ENCODE results near the gene ANO6.

ANO6 gene

DNA sequence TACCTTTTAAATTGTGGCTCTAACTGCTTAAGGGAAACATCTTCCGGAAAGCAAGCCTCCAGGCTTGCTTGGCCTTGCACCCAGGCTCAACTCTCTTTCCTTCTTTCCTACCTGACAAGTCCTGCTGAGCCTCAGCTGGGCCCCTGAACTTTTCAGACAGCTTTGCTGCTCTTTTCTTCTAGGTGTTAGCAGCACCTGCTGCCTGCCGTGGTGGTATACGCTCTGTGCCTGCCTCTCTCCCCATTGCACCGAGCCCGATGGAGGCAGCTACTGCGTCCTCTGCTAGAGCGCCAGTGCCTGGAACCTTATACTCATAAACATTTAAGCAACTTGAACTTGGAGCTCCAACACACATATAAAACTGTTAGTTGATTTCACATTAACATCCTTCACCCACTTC lies 195.7 kb downstream of the ANO6 start:
- Mint-ChIP-seq H3K4me3 (no peak overlapping the region), H3K27me3 (no peaks in the 10 kb centered on the region), H3K9me3 (no peaks in the 10 kb centered on the region), H3K4me1 (ENCODE audit: low read depth) (peaks cover 8% of the 10 kb centered on the region), H3K27ac (no peak overlapping the region), H3K36me3 (ENCODE audit: low read depth) (peaks cover 59% of the 10 kb centered on the region)
- DNase-seq = no peak

DNA sequence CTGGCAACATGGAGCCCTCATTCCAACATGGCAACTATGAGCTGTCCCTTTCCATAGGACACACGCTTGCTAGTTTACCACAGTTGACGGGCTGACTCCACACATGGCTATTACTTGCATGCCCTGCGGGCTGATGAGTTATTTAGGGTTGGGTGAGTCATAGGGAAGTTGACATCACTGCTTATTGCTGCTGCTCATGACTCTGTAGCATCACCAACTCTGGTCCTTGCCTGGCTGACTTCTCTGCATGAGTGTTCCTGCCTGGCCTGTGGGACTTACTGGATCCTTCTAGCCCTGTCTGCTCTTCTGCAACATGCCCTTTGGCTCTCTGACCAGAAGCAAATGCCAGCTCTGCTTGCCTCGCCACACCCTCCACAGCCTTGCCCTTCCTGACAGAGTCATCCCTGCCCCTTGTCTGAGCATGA lies 199.5 kb downstream of the ANO6 start:
- DNase-seq = peak; percentile 32
- Mint-ChIP-seq H3K4me1 (ENCODE audit: low read depth) (peaks cover 9% of the 10 kb centered on the region), H3K27me3 (no peaks in the 10 kb centered on the region), H3K36me3 (ENCODE audit: low read depth) (peaks cover 51% of the 10 kb centered on the region), H3K27ac (peak overlapping the region; percentile 51), H3K4me3 (no peak overlapping the region), H3K9me3 (no peaks in the 10 kb centered on the region)

DNA sequence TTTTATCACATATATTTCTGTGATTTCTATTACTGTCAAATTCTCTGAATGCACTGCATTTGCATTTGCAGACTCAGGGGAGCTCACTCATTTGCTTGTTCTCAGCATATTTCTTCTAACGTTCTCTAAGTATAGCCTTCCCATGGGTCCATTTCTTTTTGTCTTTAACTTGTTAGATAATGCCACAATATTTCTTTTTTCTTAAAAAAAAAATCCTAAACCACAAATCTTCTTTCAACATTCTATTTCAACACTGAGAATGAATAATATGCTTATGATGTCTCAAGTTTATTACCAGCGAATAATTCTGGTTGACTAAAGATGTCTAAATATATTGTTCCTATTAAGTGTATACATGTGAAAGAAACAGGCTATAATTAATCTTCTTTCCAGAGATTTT lies 200.2 kb downstream of the ANO6 start:
- no peaks in the 10 kb centered on the region for H3K9me3 Mint-ChIP-seq
- no peaks in the 10 kb centered on the region for H3K27me3 Mint-ChIP-seq
- DNase-seq = no peak
- no peak overlapping the region for H3K4me3 Mint-ChIP-seq
- peaks cover 9% of the 10 kb centered on the region for H3K4me1 Mint-ChIP-seq (ENCODE audit: low read depth)
- H3K27ac Mint-ChIP-seq = no peak overlapping the region
- H3K36me3 Mint-ChIP-seq (ENCODE audit: low read depth) = peaks cover 50% of the 10 kb centered on the region

DNA sequence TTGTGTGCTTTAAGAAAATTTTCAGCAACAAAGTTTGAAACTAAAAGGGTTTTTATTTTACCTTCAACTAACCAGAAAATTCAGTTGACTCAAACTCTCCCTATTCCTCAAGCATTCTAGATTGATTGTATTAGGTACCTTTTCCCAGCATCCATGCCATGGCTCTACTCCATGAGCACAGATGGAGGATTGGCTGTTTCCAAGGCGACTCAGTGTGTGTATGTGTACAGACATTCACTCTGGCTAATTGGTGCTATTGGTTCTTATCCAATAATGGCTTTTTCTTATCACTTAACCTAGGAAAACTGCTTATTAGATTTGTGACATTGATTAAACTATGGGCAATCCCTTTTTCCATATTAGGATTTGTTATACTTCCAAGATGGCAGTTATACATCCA lies 202.6 kb downstream of the ANO6 start:
- H3K4me1 Mint-ChIP-seq (ENCODE audit: low read depth) = peaks cover 9% of the 10 kb centered on the region
- no peaks in the 10 kb centered on the region for H3K27me3 Mint-ChIP-seq
- H3K9me3 Mint-ChIP-seq = no peaks in the 10 kb centered on the region
- H3K36me3 Mint-ChIP-seq (ENCODE audit: low read depth) = peaks cover 62% of the 10 kb centered on the region
- DNase-seq = no peak
- H3K27ac Mint-ChIP-seq = no peak overlapping the region
- no peak overlapping the region for H3K4me3 Mint-ChIP-seq

DNA sequence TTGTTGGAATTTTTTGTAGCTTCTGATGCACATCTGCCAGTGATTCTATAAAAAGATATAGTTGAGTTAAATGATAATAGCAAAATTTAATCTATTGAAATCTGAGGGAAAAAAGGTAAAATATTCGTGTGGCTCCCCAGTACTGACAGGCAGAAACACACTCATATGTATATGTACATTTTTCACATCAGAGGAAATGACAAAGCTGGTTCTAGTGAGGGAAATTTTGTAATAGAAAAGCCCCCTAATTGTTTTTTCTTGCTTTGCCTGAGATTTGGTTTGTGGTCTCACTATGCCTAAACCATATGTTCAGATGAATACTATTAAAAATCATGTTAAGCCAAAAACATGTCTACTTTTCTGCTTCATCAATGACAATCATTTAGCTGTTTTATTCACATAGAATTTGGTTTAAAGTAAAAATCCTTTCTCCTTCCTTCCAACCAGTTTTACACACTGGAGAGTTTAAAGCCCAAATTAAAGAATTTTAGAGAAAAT lies 203.5 kb downstream of the ANO6 start:
- peaks cover 68% of the 10 kb centered on the region for H3K36me3 Mint-ChIP-seq (ENCODE audit: low read depth)
- H3K27me3 Mint-ChIP-seq = no peaks in the 10 kb centered on the region

DNA sequence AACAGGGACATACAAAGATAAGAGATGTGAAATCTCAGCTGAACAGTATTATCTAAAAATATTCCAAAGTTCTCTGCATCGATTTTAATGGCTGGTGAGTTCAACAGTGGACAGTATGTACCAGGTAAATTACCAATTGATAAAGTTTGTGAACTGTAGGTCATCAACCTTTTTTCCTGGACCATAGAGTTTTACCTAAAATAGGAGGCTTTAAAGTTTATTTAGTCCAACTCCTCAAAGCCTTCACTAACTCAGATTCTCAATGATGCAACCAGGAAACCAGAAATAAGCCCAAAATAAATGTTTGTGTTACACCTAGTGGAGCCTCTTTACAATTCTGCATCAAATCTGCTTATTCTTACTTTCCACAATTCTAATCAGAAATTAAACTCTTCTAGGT lies 205.8 kb downstream of the ANO6 start:
- no peak for DNase-seq
- Mint-ChIP-seq H3K4me3 (no peak overlapping the region), H3K4me1 (ENCODE audit: low read depth) (peaks cover 5% of the 10 kb centered on the region), H3K9me3 (no peaks in the 10 kb centered on the region), H3K36me3 (ENCODE audit: low read depth) (peaks cover 71% of the 10 kb centered on the region), H3K27ac (no peak overlapping the region), H3K27me3 (no peaks in the 10 kb centered on the region)

More for the DNA sequence above, 203.5 kb downstream of the ANO6 start:
- Mint-ChIP-seq H3K4me1 (ENCODE audit: low read depth) (peaks cover 13% of the 10 kb centered on the region), H3K9me3 (no peaks in the 10 kb centered on the region), H3K4me3 (no peak overlapping the region), H3K27ac (no peak overlapping the region)
- no peak for DNase-seq

DNA sequence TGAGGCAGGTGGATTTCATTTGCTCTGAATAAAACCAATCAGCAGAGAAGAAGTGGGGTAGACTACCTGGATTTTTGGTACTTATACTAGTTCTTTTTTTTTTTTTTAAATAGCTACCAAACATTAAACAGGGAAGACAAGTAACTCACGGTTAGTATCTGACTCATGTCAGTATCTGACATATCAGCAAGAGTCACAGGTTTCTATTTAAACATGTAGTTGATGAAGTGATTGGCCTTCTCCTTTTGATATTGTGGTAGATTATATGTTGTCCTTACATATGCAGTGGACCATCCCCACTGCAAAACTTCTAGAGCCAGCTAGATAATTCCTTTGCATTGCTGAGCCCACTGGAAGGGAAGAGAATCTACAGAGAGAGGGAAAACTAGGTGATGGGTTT lies 208.0 kb downstream of the ANO6 start:
- Mint-ChIP-seq H3K9me3 (no peaks in the 10 kb centered on the region), H3K4me3 (no peak overlapping the region), H3K27ac (no peak overlapping the region), H3K27me3 (no peaks in the 10 kb centered on the region), H3K4me1 (ENCODE audit: low read depth) (peaks cover 5% of the 10 kb centered on the region), H3K36me3 (ENCODE audit: low read depth) (peaks cover 70% of the 10 kb centered on the region)
- no peak for DNase-seq

DNA sequence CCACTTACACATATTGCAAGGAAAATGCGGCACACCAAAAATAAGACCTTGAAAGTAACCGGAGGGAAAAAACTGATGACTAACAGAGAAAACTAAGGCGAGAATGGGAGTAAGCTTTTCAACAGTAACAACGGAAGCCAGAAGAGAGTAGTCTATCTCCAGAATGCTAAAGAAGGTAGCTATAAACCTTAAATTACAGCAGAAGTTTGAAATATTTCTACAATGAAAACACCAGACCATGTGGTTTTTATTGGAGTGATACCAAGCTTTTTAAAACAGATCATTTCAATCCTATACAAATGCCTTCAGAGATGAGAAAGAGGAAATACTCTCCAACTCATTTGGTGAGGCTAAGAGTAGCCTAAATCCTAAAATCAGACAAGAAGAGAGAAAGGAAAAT lies 209.5 kb downstream of the ANO6 start:
- peaks cover 12% of the 10 kb centered on the region for H3K4me1 Mint-ChIP-seq (ENCODE audit: low read depth)

DNA sequence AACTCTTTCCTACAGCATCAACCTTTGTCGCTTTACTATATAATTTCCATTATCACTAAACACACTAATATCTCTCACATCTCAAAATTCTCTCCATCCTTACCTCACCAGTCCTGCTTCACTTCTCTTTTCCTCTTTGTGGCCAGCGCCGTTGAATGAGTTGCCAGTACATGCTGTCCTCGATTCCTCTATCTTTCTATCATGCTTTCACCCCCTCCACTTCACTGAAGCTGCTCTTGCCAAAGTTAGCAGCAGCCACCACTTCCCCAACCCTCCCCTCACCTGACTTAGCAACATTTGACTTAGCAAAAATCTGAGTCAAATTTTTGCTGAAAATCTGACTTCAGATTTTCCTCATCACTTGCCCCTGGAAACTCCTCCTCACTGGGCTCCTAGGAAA lies 210.4 kb downstream of the ANO6 start:
- no peak for DNase-seq
- Mint-ChIP-seq H3K4me3 (no peak overlapping the region), H3K36me3 (ENCODE audit: low read depth) (peaks cover 82% of the 10 kb centered on the region), H3K4me1 (ENCODE audit: low read depth) (peaks cover 12% of the 10 kb centered on the region), H3K9me3 (no peaks in the 10 kb centered on the region), H3K27me3 (no peaks in the 10 kb centered on the region), H3K27ac (no peak overlapping the region)

More for the DNA sequence above, 209.5 kb downstream of the ANO6 start:
- no peak overlapping the region for H3K4me3 Mint-ChIP-seq
- no peaks in the 10 kb centered on the region for H3K27me3 Mint-ChIP-seq
- H3K27ac Mint-ChIP-seq = no peak overlapping the region
- peaks cover 82% of the 10 kb centered on the region for H3K36me3 Mint-ChIP-seq (ENCODE audit: low read depth)
- DNase-seq = no peak
- no peaks in the 10 kb centered on the region for H3K9me3 Mint-ChIP-seq

DNA sequence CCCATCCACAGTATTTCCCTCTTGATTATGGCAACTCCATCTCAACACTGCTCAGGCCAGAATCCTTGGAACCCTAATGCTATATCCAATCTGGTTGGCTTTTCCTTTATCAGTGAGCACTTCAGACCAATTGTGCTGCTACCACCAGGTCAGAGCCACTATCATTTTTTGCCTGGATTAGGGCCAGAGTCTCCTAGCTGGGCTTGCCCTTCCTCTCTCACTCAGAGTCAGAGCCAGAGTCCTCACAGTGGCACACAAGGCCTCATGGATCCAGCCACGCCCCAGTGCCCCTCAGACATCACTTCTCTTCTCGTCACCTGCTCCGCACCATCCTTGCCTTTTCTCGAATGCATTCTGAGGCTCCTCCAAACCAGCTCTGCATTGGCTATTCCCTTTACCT lies 211.1 kb downstream of the ANO6 start:
- Mint-ChIP-seq H3K27me3 (no peaks in the 10 kb centered on the region), H3K27ac (no peak overlapping the region), H3K9me3 (no peaks in the 10 kb centered on the region), H3K36me3 (ENCODE audit: low read depth) (peaks cover 80% of the 10 kb centered on the region), H3K4me1 (ENCODE audit: low read depth) (peaks cover 12% of the 10 kb centered on the region), H3K4me3 (no peak overlapping the region)
- DNase-seq = no peak

DNA sequence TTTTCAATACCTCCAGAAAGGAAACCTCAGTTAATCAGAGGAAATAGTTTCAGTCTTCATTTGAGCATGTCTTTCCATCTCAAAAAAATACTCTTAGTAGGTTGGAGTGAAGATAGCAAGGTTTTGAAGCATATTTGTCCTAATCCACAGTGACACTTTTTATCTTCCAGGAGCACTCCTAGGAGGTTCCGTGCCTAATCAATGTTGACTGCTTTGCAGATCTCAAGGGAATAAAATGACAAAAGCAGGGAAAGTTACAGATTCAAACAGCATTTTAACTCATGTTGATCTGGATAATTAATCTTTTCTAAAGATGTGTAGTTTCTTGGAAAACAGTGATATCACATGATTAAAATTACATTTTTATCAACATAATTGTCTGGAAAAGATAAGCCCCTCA lies 213.9 kb downstream of the ANO6 start:
- peaks cover 60% of the 10 kb centered on the region for H3K36me3 Mint-ChIP-seq (ENCODE audit: low read depth)

DNA sequence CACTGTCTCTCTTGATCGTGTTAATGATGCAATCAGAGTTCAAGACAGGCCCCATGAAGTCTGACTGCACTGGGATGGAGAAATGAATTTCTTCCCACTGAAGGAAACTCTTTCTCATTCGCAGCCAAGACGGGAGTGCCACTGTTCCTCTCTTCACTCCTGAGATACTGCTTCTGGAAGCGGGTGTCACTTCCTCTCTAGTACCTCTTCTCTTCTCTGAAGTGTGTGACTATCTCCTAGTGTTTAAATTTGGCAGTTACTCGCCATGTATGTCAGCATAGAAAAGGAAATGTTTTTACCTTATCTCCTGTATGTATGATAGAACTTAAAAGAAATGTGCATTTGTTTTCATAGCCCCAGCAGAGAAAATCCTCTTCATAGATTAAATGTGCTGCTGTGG lies 215.2 kb downstream of the ANO6 start:
- DNase-seq = no peak
- Mint-ChIP-seq H3K36me3 (ENCODE audit: low read depth) (peaks cover 50% of the 10 kb centered on the region), H3K4me3 (no peak overlapping the region), H3K9me3 (no peaks in the 10 kb centered on the region), H3K4me1 (ENCODE audit: low read depth) (peaks cover 9% of the 10 kb centered on the region), H3K27me3 (no peaks in the 10 kb centered on the region), H3K27ac (no peak overlapping the region)

More for the DNA sequence above, 213.9 kb downstream of the ANO6 start:
- Mint-ChIP-seq H3K9me3 (no peaks in the 10 kb centered on the region), H3K4me1 (ENCODE audit: low read depth) (peaks cover 9% of the 10 kb centered on the region), H3K27me3 (no peaks in the 10 kb centered on the region), H3K27ac (no peak overlapping the region), H3K4me3 (no peak overlapping the region)
- DNase-seq = no peak

DNA sequence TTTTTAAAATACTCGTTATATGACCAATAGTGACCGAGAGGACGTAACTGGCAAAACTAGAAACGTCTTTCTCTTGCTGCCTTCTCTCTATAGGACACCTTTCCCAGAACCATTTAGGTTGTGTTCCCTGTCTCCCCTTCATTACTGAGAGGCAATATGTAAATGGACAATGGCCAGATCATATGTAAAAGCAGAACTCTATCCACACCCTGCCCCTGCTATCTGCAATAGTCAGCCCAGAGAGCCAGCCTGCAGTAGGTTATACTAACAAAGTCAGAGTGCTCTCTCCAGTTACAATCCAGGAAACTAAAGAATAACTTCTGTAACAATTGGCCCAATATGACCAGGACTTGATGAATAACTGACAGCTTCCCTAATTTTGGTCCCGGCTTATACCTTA lies 216.8 kb downstream of the ANO6 start:
- peaks cover 34% of the 10 kb centered on the region for H3K36me3 Mint-ChIP-seq (ENCODE audit: low read depth)
- no peak overlapping the region for H3K4me3 Mint-ChIP-seq
- peaks cover 9% of the 10 kb centered on the region for H3K4me1 Mint-ChIP-seq (ENCODE audit: low read depth)
- no peak for DNase-seq
- H3K9me3 Mint-ChIP-seq = no peaks in the 10 kb centered on the region
- H3K27ac Mint-ChIP-seq = no peak overlapping the region
- H3K27me3 Mint-ChIP-seq = no peaks in the 10 kb centered on the region

DNA sequence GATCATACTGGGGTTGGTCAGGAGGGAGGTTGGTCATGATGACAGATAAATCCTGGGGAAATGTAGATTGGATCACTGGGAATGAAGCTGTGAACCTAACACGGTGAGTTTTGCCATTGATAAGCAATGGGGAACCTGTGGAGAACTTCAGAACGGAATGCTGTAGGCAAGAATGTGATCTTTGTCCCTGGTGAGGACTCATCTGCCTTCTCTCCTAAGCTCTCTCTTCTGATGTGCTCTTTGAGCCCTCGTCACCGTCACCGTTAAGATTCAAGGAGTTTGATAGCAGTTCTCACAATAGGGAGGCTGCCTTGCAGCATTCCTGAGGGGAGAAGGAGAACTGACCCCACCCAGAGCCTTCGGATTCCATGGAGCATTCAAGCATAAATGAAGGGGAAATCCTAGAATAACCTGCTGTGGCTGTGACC lies 217.6 kb downstream of the ANO6 start:
- Mint-ChIP-seq H3K4me1 (ENCODE audit: low read depth) (peaks cover 9% of the 10 kb centered on the region), H3K27me3 (no peaks in the 10 kb centered on the region), H3K9me3 (no peaks in the 10 kb centered on the region), H3K36me3 (ENCODE audit: low read depth) (peaks cover 28% of the 10 kb centered on the region), H3K27ac (no peak overlapping the region), H3K4me3 (no peak overlapping the region)
- DNase-seq = no peak

DNA sequence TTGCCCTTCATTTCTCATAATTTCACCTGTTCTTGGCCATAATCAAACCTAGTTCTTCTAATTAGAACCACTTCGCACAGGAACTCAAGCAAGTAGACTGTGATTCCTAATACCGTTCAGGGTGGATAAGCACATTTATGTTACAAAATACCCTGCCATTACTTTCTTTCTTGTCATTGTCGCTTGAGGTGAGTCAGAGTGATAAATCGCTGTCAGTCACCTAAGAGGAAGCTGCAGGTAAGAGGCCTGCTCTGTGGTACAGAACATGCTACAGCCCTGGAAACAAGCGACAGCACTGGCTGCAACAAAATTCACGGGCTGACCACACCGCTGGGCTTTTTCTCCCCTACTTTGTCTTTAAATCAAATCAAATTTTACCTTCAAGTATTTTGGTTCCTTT lies 218.2 kb downstream of the ANO6 start:
- no peaks in the 10 kb centered on the region for H3K27me3 Mint-ChIP-seq
- H3K9me3 Mint-ChIP-seq = no peaks in the 10 kb centered on the region
- peaks cover 8% of the 10 kb centered on the region for H3K4me1 Mint-ChIP-seq (ENCODE audit: low read depth)
- no peak overlapping the region for H3K4me3 Mint-ChIP-seq
- peaks cover 25% of the 10 kb centered on the region for H3K36me3 Mint-ChIP-seq (ENCODE audit: low read depth)
- no peak overlapping the region for H3K27ac Mint-ChIP-seq
- no peak for DNase-seq
